IMR-90 (cell line): Measurements from ENCODE around the gene DSTYK. TPM values are rescaled to one million over a fixed set of nuclear protein-coding genes. Genes with fewer than 3 reads are reported as not detected.

Experiments
- ATAC-seq: fragments of 200-7000 bp; cut with Tn5 transposase; 2 replicates; pipeline ENCODE4 v1.9.1; 2020; ENCODE audit warnings: low read depth, mild to moderate bottlenecking, moderate library complexity
- BruUV-seq: library from RNA; stranded (reverse); fragments of 400-500 nt; replicated peaks from 2 replicates; lab custom pipeline; 2021; lab: Mats Ljungman, UMichigan
- CTCF ChIA-PET: fragments of 300-600 bp; formaldehyde crosslinking; extraction: SDS; loops from one replicate; lab custom pipeline; 2021; ENCODE audit warnings: antibody characterized with exemption; lab: Yijun Ruan, JAX
- POLR2A ChIA-PET: fragments of 300-600 bp; sonication (Branson Sonifier 250); formaldehyde crosslinking; loops from one replicate; lab custom pipeline; 2022; ENCODE audit warnings: antibody characterized with exemption; ENCODE audit not compliant: unreplicated experiment; lab: Charles Lee
- DNase-seq: peaks from one replicate; pipeline ENCODE4 v3.0.0; 2013
- H2AFZ ChIP-seq: replicated peaks from 2 replicates; pipeline ENCODE3; 2013; ENCODE audit warnings: low read length, mild to moderate bottlenecking; ENCODE audit not compliant: poor library complexity
- H2AK5ac ChIP-seq: 2 replicates; pipeline ENCODE4 v1.6.1; 2013; ENCODE audit warnings: low read depth, low read length, inconsistent platforms
- H2AK9ac ChIP-seq: replicated peaks from 2 replicates; pipeline ENCODE3; 2013; ENCODE audit warnings: mild to moderate bottlenecking, low read depth, low read length, moderate library complexity; ENCODE audit not compliant: poor library complexity
- H2BK120ac ChIP-seq: 2 replicates; pipeline ENCODE4 v1.6.1; 2013; ENCODE audit warnings: low read depth, low read length, inconsistent platforms
- H2BK15ac ChIP-seq: 3 replicates; pipeline ENCODE4 v1.6.1; 2013; ENCODE audit warnings: low read depth, low read length, inconsistent platforms
- H2BK20ac ChIP-seq: 2 replicates; pipeline ENCODE4 v1.6.1; 2013; ENCODE audit warnings: low read depth, mild to moderate bottlenecking, inconsistent platforms, low read length, moderate library complexity
- H2BK5ac ChIP-seq: 2 replicates; pipeline ENCODE4 v1.6.1; 2013; ENCODE audit warnings: mild to moderate bottlenecking, low read depth, low read length, inconsistent platforms; ENCODE audit not compliant: poor library complexity, severe bottlenecking
- H3K14ac ChIP-seq: replicated peaks from 2 replicates; pipeline ENCODE4 v1.6.1; 2013; ENCODE audit warnings: low read depth, low read length, inconsistent platforms
- H3K18ac ChIP-seq: 2 replicates; pipeline ENCODE4 v1.6.1; 2013; ENCODE audit warnings: low read depth, low read length, control low read depth
- H3K23ac ChIP-seq: 2 replicates; pipeline ENCODE4 v1.6.1; 2013; ENCODE audit warnings: low read depth, low read length, inconsistent platforms
- H3K27ac ChIP-seq: 2 replicates; pipeline ENCODE4 v1.5.1; 2013; ENCODE audit warnings: mild to moderate bottlenecking, control low read depth, low read length; ENCODE audit not compliant: insufficient read depth
- H3K27me3 ChIP-seq: 2 replicates; pipeline ENCODE4 v1.6.1; 2013; ENCODE audit warnings: low read length; ENCODE audit not compliant: control insufficient read depth, insufficient read depth
- H3K36me3 ChIP-seq: 2 replicates; pipeline ENCODE4 v1.6.1; 2013; ENCODE audit warnings: low read length, mixed read lengths; ENCODE audit not compliant: control insufficient read depth, insufficient read depth
- H3K4ac ChIP-seq: 2 replicates; pipeline ENCODE4 v1.6.1; 2013; ENCODE audit warnings: low read depth, low read length, inconsistent platforms
- H3K4me1 ChIP-seq: 2 replicates; pipeline ENCODE4 v1.6.1; 2013; ENCODE audit warnings: low read length, mixed read lengths; ENCODE audit not compliant: control insufficient read depth, insufficient read depth
- H3K4me2 ChIP-seq: 2 replicates; pipeline ENCODE4 v1.6.1; 2013; ENCODE audit warnings: low read depth, mild to moderate bottlenecking, control low read depth, low read length, moderate library complexity
- H3K4me3 ChIP-seq: 2 replicates; pipeline ENCODE4 v1.5.1; 2013; ENCODE audit warnings: low read depth, mild to moderate bottlenecking, control low read depth, low read length, moderate library complexity; ENCODE audit not compliant: insufficient read depth
- H3K56ac ChIP-seq: 2 replicates; pipeline ENCODE4 v1.6.1; 2013; ENCODE audit warnings: low read length, inconsistent platforms; ENCODE audit not compliant: insufficient read depth; ENCODE audit errors: extremely low read depth
- H3K79me1 ChIP-seq, 2 experiments: 2 replicates each; pipeline ENCODE4 v1.6.1; 2013; ENCODE audit warnings: low read length in 2 of 2, inconsistent platforms in 1 of 2, low read depth in 1 of 2
- H3K9ac ChIP-seq: 2 replicates; pipeline ENCODE4 v1.6.1; 2013; ENCODE audit warnings: low read depth, low read length, control low read depth
- H3K9me1 ChIP-seq: 2 replicates; pipeline ENCODE4 v1.6.1; 2013; ENCODE audit warnings: low read length, inconsistent platforms; ENCODE audit not compliant: insufficient read depth
- H3K9me3 ChIP-seq: 2 replicates; pipeline ENCODE4 v1.6.1; 2013; ENCODE audit warnings: low read length; ENCODE audit not compliant: control insufficient read depth, insufficient read depth
- H4K20me1 ChIP-seq: 2 replicates; pipeline ENCODE4 v1.6.1; 2013; ENCODE audit warnings: low read length, inconsistent platforms; ENCODE audit not compliant: insufficient read depth
- H4K5ac ChIP-seq: 2 replicates; pipeline ENCODE4 v1.6.1; 2013; ENCODE audit warnings: mild to moderate bottlenecking, low read depth, low read length, control low read depth
- H4K8ac ChIP-seq, 2 experiments: 2 replicates each; pipeline ENCODE4 v1.6.1; 2013; ENCODE audit warnings: low read depth in 2 of 2, low read length in 2 of 2, control low read depth in 1 of 2, inconsistent platforms in 1 of 2
- H4K91ac ChIP-seq: 2 replicates; pipeline ENCODE4 v1.6.1; 2013; ENCODE audit warnings: low read depth, low read length, inconsistent platforms; ENCODE audit not compliant: insufficient read depth
- BHLHE40 ChIP-seq: fragments of 150-350 bp; IDR thresholded peaks from 2 replicates; pipeline ENCODE4 v1.6.1; 2016; ENCODE audit warnings: mild to moderate bottlenecking, low read depth, low read length
- CEBPB ChIP-seq: IDR thresholded peaks from 2 replicates; pipeline ENCODE4 v1.6.1; 2012; ENCODE audit warnings: low read depth, low read length, improper control_type of control experiment
- CHD1 ChIP-seq: IDR thresholded peaks from 2 replicates; pipeline ENCODE4 v1.6.1; 2012; ENCODE audit warnings: low read depth, low read length, improper control_type of control experiment
- CTCF ChIP-seq: conservative IDR thresholded peaks from 2 replicates; pipeline ENCODE4 v1.5.1; 2012; ENCODE audit warnings: mild to moderate bottlenecking, low read depth, low read length, improper control_type of control experiment
- ELK1 ChIP-seq: fragments of 150-350 bp; IDR thresholded peaks from 2 replicates; pipeline ENCODE4 v1.6.1; 2016; ENCODE audit warnings: low read depth, mild to moderate bottlenecking, low read length, moderate library complexity, borderline replicate concordance
- FOS ChIP-seq: fragments of 150-350 bp; IDR thresholded peaks from 2 replicates; pipeline ENCODE4 v1.6.1; 2016; ENCODE audit warnings: low read depth, low read length
- MAFK ChIP-seq: IDR thresholded peaks from 2 replicates; pipeline ENCODE4 v1.6.1; 2012; ENCODE audit warnings: low read depth, low read length, improper control_type of control experiment
- MAZ ChIP-seq: IDR thresholded peaks from 2 replicates; pipeline ENCODE4 v1.6.1; 2012; ENCODE audit warnings: low read depth, mild to moderate bottlenecking, low read length, improper control_type of control experiment, moderate library complexity, borderline replicate concordance
- MXI1 ChIP-seq: IDR thresholded peaks from 2 replicates; pipeline ENCODE4 v1.6.1; 2012; ENCODE audit warnings: low read depth, mild to moderate bottlenecking, low read length, moderate library complexity, borderline replicate concordance
- NFE2L2 ChIP-seq: fragments of 150-350 bp; IDR thresholded peaks from 2 replicates; pipeline ENCODE4 v1.6.1; 2016; ENCODE audit warnings: low read depth, mild to moderate bottlenecking, low read length
- POLR2A ChIP-seq: IDR thresholded peaks from 2 replicates; pipeline ENCODE4 v1.6.1; 2012; ENCODE audit warnings: mild to moderate bottlenecking, low read depth, low read length
- RAD21 ChIP-seq: IDR thresholded peaks from 2 replicates; pipeline ENCODE4 v1.6.1; 2012; ENCODE audit warnings: low read length, improper control_type of control experiment
- RCOR1 ChIP-seq: IDR thresholded peaks from 2 replicates; pipeline ENCODE4 v1.6.1; 2012; ENCODE audit warnings: mild to moderate bottlenecking, low read length, improper control_type of control experiment; ENCODE audit not compliant: insufficient replicate concordance
- RFX5 ChIP-seq: IDR thresholded peaks from 2 replicates; pipeline ENCODE4 v1.8.0; 2012; ENCODE audit warnings: low read depth, mild to moderate bottlenecking, low read length, moderate library complexity
- SMC3 ChIP-seq: fragments of 150-350 bp; IDR thresholded peaks from 2 replicates; pipeline ENCODE4 v1.6.1; 2016; ENCODE audit warnings: low read depth, mild to moderate bottlenecking, antibody characterized with exemption, low read length, moderate library complexity
- USF2 ChIP-seq: fragments of 150-350 bp; IDR thresholded peaks from 2 replicates; pipeline ENCODE4 v1.6.1; 2017; ENCODE audit warnings: mild to moderate bottlenecking, antibody characterized with exemption, low read length, low read depth
- WGBS, 2 experiments: methylation state at CpG; one replicate each; pipeline versions ENCODE4 v1.1.5 to v1.1.7; 2013; ENCODE audit warnings: missing lambda C conversion rate in 2 of 2; ENCODE audit not compliant: insufficient read length in 1 of 2; ENCODE audit errors: extremely low coverage in 2 of 2; 5-methylcytosine and 5-hydroxymethylcytosine counted together
- dilution Hi-C: fragments of 300-500 bp; cut with HindIII; formaldehyde crosslinking; loops from one replicate; pipeline ENCODE4 v1.14.3; 2018; ENCODE audit warnings: low sequenced_read_pairs; ENCODE audit not compliant: unreplicated experiment
- in situ Hi-C: fragments of 300-500 bp; cut with MboI; formaldehyde crosslinking; loops from 3 replicates; pipeline ENCODE4 v1.14.3; 2019; ENCODE audit warnings: low sequenced_read_pairs, inconsistent platforms, mixed read lengths
- intact Hi-C: fragments of 100-400 bp; cut with micrococcal nuclease; formaldehyde crosslinking; loops from 2 replicates; pipeline ENCODE4 v1.10.0; 2022
- polyA plus RNA-seq, 3 experiments: library from polyadenylated mRNA; depleted of rRNA; stranded (reverse); fragments of >200 nt; gene quantifications; 2 replicates each; pipeline ENCODE4 v1.2.3, GENCODE V29; 2012; ENCODE audit warnings: low replicate concordance in 1 of 3
- total RNA-seq: library from RNA; depleted of rRNA; stranded (reverse); fragments of >200 nt; gene quantifications from 2 replicates; pipeline ENCODE4 v1.2.3, GENCODE V29; 2012

Gene DSTYK
- total and polyA plus RNA-seq, 2 of the 4 experiments (the other 2 are of a cell fraction): 8.0 to 18.3 TPM

GRCh38 chr1:205241366-205242030 lies 30.0 kb upstream of the DSTYK start:
- H3K27ac ChIP-seq: no peak overlapping the region
- CTCF ChIA-PET: interaction anchor here (0.7 kb wide), 1 partner anchor 165 kb away, joined by 4 read pairs; no protein-coding TSS in a partner anchor

More at GRCh38 chr1:205241366-205242030, 30.0 kb upstream of the DSTYK start:
- Histone ChIP-seq H2AK9ac (no peak overlapping the region), H4K20me1 (no peaks in the 10 kb centered on the region), H4K8ac (no peak overlapping the region), H3K27me3 (no peaks in the 10 kb centered on the region), H3K23ac (no peak overlapping the region), H3K4me1 (peaks cover 11% of the 10 kb centered on the region), H3K4ac (no peak overlapping the region), H2AK5ac (no peak overlapping the region), H2AFZ (no peak overlapping the region), H3K9ac (no peak overlapping the region), H3K9me3 (no peaks in the 10 kb centered on the region), H4K91ac (no peak overlapping the region), H2BK120ac (no peak overlapping the region), H3K18ac (no peak overlapping the region), H4K5ac (no peak overlapping the region), H3K4me2 (no peak overlapping the region), H3K36me3 (0 out of 2 replicates have a peak, but pooled peaks cover 2% of the 10 kb centered on the region), H3K56ac (no peak overlapping the region), H3K9me1 (peaks cover 2% of the 10 kb centered on the region; the same call in 1 of the 2 replicates), H2BK20ac (no peak overlapping the region), H3K79me1 (no peaks in the 10 kb centered on the region; a peak in 1 of 4 replicates), H3K14ac (no peak overlapping the region), H2BK5ac (no peak overlapping the region), H2BK15ac (no peak overlapping the region), H3K4me3 (no peak overlapping the region)
- intact Hi-C loops (no loop called here), in situ Hi-C loops (no loop called here), dilution Hi-C loops (no loop called here)
- ATAC-seq (no peak), DNase-seq (no peak)
- POLR2A ChIA-PET: no interaction called here
- BruUV-seq: no TSS peak
- TF ChIP-seq MAZ (no peak), NFE2L2 (no peak), MXI1 (no peak), USF2 (no peak), FOS (no peak), BHLHE40 (no peak), MAFK (no peak), CHD1 (no peak), CTCF (no peak), RCOR1 (no peak), SMC3 (no peak), CEBPB (no peak), ELK1 (no peak), RFX5 (no peak), RAD21 (no peak), POLR2A (no peak)
- WGBS, 2 experiments: 94% methylated on average over 28 of the region's 36 CpGs; no CpG with 5 or more reads in 1 of the 2 experiments
